OCI-LY7 (cell line): Measurements from ENCODE around the gene MUC4. TPM values are rescaled to one million over a fixed set of nuclear protein-coding genes. Genes with fewer than 3 reads are reported as not detected.
"Not testable (repeated sequence)": the region's sequence is repeated elsewhere in the genome, so short reads cannot be mapped to it uniquely, and the experiment has no call there.

ENCODE experiments used
- BruUV-seq: library from RNA; stranded (reverse); fragments of 400-500 nt; replicated peaks from 2 replicates; lab custom pipeline; 2021; lab: Mats Ljungman, UMichigan
- CTCF ChIA-PET: fragments of 300-600 bp; sonication (Branson Sonifier 250); formaldehyde crosslinking; loops from one replicate; lab custom pipeline; 2022; ENCODE audit warnings: antibody characterized with exemption; ENCODE audit not compliant: unreplicated experiment; lab: Charles Lee
- POLR2A ChIA-PET: fragments of 300-600 bp; sonication (Branson Sonifier 250); formaldehyde crosslinking; loops from one replicate; lab custom pipeline; 2022; ENCODE audit warnings: antibody characterized with exemption; lab: Charles Lee
- DNase-seq: peaks from one replicate; pipeline ENCODE4 v3.0.0-alpha.2; 2015; ENCODE audit warnings: low spot score
- H2AFZ ChIP-seq: fragments of 200-600 bp; sonication (generic), shearing (Covaris generic); 2 replicates; pipeline ENCODE4 v1.6.1; 2014; ENCODE audit warnings: mild to moderate bottlenecking, antibody characterized with exemption, low read length, moderate library complexity
- H3K27ac ChIP-seq: fragments of 200-600 bp; sonication (generic); 2 replicates; pipeline ENCODE4 v1.5.1; 2014; ENCODE audit warnings: mixed run types, low read depth, mild to moderate bottlenecking, moderate library complexity, low read length, inconsistent platforms; ENCODE audit not compliant: poor library complexity, severe bottlenecking
- H3K36me3 ChIP-seq: fragments of 200-600 bp; sonication (generic); 2 replicates; pipeline ENCODE4 v1.6.1; 2014; ENCODE audit warnings: mild to moderate bottlenecking, antibody characterized with exemption, low read length, moderate library complexity, mixed read lengths; ENCODE audit not compliant: insufficient read depth
- H3K4me1 ChIP-seq: fragments of 200-600 bp; sonication (generic); 2 replicates; pipeline ENCODE4 v1.5.1; 2014; ENCODE audit warnings: mild to moderate bottlenecking, low read length; ENCODE audit not compliant: insufficient read depth, poor library complexity, severe bottlenecking
- H3K4me2 ChIP-seq: fragments of 200-600 bp; sonication (generic); 2 replicates; pipeline ENCODE4 v1.6.1; 2014; ENCODE audit warnings: mild to moderate bottlenecking, low read length
- H3K4me3 ChIP-seq: fragments of 200-600 bp; sonication (generic); 2 replicates; pipeline ENCODE4 v1.5.1; 2014; ENCODE audit warnings: mild to moderate bottlenecking, low read depth, low read length; ENCODE audit not compliant: poor library complexity, severe bottlenecking
- H3K79me2 ChIP-seq: fragments of 200-600 bp; sonication (generic); 2 replicates; pipeline ENCODE4 v1.6.1; 2016; ENCODE audit warnings: low read depth, mild to moderate bottlenecking, low read length, moderate library complexity, mixed read lengths; ENCODE audit not compliant: insufficient read depth
- H3K9me2 ChIP-seq: fragments of 200-600 bp; sonication (generic); 2 replicates; pipeline ENCODE4 v1.6.1; 2016; ENCODE audit warnings: mild to moderate bottlenecking, low read length, mixed read lengths; ENCODE audit not compliant: insufficient read depth
- H3K9me3 ChIP-seq: fragments of 200-600 bp; sonication (generic); 2 replicates; pipeline ENCODE4 v1.6.1; 2014; ENCODE audit warnings: mild to moderate bottlenecking, mixed run types, low read length, mixed read lengths
- H4K20me1 ChIP-seq: fragments of 200-600 bp; sonication (generic); 2 replicates; pipeline ENCODE4 v1.6.1; 2014; ENCODE audit warnings: mild to moderate bottlenecking, antibody characterized with exemption, low read length, moderate library complexity, mixed read lengths; ENCODE audit not compliant: insufficient read depth
- EZH2phosphoT487 ChIP-seq: fragments of 200-600 bp; sonication (generic); IDR thresholded peaks from 2 replicates; pipeline ENCODE4 v1.6.1; 2018; ENCODE audit warnings: low read depth, borderline replicate concordance, mild to moderate bottlenecking, mixed run types, antibody characterized with exemption, low read length, moderate library complexity, mixed read lengths
- intact Hi-C: fragments of 100-400 bp; cut with micrococcal nuclease; formaldehyde crosslinking; loops from one replicate; pipeline ENCODE4 v1.10.0; 2022; ENCODE audit not compliant: unreplicated experiment
- total RNA-seq, 2 experiments: library from RNA; depleted of rRNA in 1 of 2; stranded (reverse); fragments of >200 nt in 1 of 2; shearing (Covaris generic) in 1 of 2; gene quantifications; 2 replicates each; pipeline ENCODE4 v1.2.3, GENCODE V29; 2014 to 2022
- TF ChIP-seq, protein P1 (sequence below): fragments of 200-600 bp; sonication (generic); conservative IDR thresholded peaks from 2 replicates; pipeline ENCODE4 v1.5.1; 2014; ENCODE audit warnings: mild to moderate bottlenecking, antibody characterized with exemption, low read length, moderate library complexity, mixed read lengths

The MUC4 gene
- total RNA-seq, 2 experiments from 2014 or later = 0.03 to 0.42 TPM

DNA sequence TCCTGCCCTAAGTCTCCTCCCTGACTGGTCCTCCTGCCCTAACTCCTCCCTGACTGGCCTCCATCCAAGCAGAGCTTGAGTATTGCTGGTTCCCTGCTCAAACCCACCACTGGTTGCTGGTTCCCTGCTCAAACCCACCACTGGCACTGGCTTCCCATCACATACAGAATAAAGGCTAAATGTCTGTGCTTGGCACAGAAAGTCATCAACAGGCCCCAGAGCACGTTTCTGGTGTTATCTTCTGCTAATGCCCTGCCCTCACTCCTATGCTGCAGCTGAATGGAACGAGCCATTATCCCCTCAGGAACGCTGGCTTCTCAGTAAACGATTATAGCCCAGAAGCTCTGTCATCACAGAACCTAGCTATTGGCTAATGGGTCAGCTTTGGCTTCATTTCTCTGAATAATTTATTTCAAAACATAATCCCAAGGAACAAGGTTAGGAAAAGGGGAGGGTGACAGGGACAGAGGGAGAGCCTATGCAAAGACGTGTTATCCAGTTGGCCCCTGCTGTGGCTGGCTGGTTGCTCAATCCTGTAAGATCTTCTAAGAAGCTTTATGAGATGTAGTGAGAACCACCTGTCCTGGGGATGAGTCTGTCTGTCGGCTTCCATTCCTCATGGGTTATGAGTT is 97.2 kb downstream of the MUC4 start:
- H3K4me2 ChIP-seq = no peak overlapping the region
- no peaks in the 10 kb centered on the region for H3K79me2 ChIP-seq
- H4K20me1 ChIP-seq = no peaks in the 10 kb centered on the region
- no peak overlapping the region for H2AFZ ChIP-seq
- no peaks in the 10 kb centered on the region for H3K9me2 ChIP-seq
- intact Hi-C loops = loop anchor here (5.0 kb wide), 1 partner anchor 92 kb away; no protein-coding TSS in a partner anchor
- POLR2A ChIA-PET = interaction anchor here (0.6 to 0.7 kb wide), 2 partner anchors 13 to 1082 kb away, joined by 3 read pairs; no protein-coding TSS in a partner anchor
- DNase-seq = no peak
- no peaks in the 10 kb centered on the region for H3K36me3 ChIP-seq
- CTCF ChIA-PET = no interaction called here
- no peak overlapping the region for H3K27ac ChIP-seq
- H3K9me3 ChIP-seq = no peaks in the 10 kb centered on the region
- no peak overlapping the region for H3K4me3 ChIP-seq
- TF ChIP-seq, protein P1, sequence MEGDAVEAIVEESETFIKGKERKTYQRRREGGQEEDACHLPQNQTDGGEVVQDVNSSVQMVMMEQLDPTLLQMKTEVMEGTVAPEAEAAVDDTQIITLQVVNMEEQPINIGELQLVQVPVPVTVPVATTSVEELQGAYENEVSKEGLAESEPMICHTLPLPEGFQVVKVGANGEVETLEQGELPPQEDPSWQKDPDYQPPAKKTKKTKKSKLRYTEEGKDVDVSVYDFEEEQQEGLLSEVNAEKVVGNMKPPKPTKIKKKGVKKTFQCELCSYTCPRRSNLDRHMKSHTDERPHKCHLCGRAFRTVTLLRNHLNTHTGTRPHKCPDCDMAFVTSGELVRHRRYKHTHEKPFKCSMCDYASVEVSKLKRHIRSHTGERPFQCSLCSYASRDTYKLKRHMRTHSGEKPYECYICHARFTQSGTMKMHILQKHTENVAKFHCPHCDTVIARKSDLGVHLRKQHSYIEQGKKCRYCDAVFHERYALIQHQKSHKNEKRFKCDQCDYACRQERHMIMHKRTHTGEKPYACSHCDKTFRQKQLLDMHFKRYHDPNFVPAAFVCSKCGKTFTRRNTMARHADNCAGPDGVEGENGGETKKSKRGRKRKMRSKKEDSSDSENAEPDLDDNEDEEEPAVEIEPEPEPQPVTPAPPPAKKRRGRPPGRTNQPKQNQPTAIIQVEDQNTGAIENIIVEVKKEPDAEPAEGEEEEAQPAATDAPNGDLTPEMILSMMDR = no peak
- no peak for TF ChIP-seq EZH2phosphoT487
- no peaks in the 10 kb centered on the region for H3K4me1 ChIP-seq
- BruUV-seq = no TSS peak

DNA sequence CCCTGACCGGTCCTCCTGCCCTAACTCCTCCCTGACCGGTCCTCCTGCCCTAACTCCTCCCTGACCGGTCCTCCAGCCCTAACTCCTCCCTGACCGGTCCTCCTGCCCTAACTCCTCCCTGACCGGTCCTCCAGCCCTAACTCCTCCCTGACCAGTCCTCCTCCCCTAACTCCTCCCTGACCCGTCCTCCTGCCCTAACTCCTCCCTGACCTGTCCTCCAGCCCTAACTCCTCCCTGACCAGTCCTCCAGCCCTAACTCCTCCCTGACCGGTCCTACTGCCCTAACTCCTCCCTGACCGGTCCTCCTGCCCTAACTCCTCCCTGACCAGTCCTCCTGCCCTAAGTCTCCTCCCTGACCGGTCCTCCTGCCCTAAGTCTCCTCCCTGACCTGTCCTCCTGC is 98.6 kb downstream of the MUC4 start:
- H4K20me1 ChIP-seq, H3K36me3 ChIP-seq, BruUV-seq, H3K4me3 ChIP-seq, H3K79me2 ChIP-seq, CTCF ChIA-PET, H3K4me1 ChIP-seq, intact Hi-C loops, DNase-seq, H2AFZ ChIP-seq, POLR2A ChIA-PET, H3K9me2 ChIP-seq, H3K27ac ChIP-seq, H3K9me3 ChIP-seq, H3K4me2 ChIP-seq: not testable (repeated sequence)

DNA sequence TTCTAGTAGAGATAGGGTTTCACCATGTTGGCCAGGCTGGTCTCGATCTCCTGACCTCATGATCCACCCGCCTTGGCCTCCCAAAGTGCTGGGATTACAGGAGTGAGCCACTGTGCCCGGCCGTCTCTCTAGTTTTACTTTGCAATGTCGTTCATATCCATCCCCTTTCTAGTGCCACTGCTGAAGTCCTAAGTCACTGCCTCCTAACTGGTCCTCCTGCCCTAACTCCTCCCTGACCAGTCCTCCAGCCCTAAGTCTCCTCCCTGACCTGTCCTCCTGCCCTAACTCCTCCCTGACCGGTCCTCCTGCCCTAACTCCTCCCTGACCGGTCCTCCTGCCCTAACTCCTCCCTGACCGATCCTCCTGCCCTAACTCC is 99.2 kb downstream of the MUC4 start:
- POLR2A ChIA-PET = interaction anchor here (0.7 kb wide), 1 partner anchor 560 kb away, joined by 4 read pairs; no protein-coding TSS in a partner anchor
- H3K79me2 ChIP-seq, H3K36me3 ChIP-seq, H4K20me1 ChIP-seq, H3K4me3 ChIP-seq, DNase-seq, H3K4me1 ChIP-seq, CTCF ChIA-PET, H3K27ac ChIP-seq, intact Hi-C loops, H3K4me2 ChIP-seq, H2AFZ ChIP-seq, H3K9me3 ChIP-seq, H3K9me2 ChIP-seq, BruUV-seq: not testable (repeated sequence)
